Measurements from ENCODE around the gene TMEM127.

- TF ChIP-seq POLR2A (IDR thresholded peaks at IDR 0.05), result no peak
- TF ChIP-seq, protein P1, sequence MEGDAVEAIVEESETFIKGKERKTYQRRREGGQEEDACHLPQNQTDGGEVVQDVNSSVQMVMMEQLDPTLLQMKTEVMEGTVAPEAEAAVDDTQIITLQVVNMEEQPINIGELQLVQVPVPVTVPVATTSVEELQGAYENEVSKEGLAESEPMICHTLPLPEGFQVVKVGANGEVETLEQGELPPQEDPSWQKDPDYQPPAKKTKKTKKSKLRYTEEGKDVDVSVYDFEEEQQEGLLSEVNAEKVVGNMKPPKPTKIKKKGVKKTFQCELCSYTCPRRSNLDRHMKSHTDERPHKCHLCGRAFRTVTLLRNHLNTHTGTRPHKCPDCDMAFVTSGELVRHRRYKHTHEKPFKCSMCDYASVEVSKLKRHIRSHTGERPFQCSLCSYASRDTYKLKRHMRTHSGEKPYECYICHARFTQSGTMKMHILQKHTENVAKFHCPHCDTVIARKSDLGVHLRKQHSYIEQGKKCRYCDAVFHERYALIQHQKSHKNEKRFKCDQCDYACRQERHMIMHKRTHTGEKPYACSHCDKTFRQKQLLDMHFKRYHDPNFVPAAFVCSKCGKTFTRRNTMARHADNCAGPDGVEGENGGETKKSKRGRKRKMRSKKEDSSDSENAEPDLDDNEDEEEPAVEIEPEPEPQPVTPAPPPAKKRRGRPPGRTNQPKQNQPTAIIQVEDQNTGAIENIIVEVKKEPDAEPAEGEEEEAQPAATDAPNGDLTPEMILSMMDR (IDR thresholded peaks at IDR 0.05), result no peak
These were observed 27.5 kb downstream of the TMEM127 start for GRCh38 chr2:96238266-96238665.

All from vagina (tissue), 2 donors.